ENCODE data around the gene COL25A1.

- TF ChIP-seq CTCF (IDR thresholded peaks at IDR 0.05; ENCODE audit: insufficient read depth, low read depth, low read length) (no peak), EZH2 (IDR thresholded peaks at IDR 0.05; ENCODE audit: insufficient read depth, low read length) (no peak)
These were observed 128.1 kb downstream of the COL25A1 start for GRCh38 chr4:109174224-109174953.

Measured in astrocyte (in vitro differentiated cells and primary cell).